ENCODE data around the gene ABLIM2. TPM values are rescaled to one million over a fixed set of nuclear protein-coding genes. Genes with fewer than 3 reads are reported as not detected.

The ABLIM2 gene
- total and polyA plus RNA-seq, 2 of the 8 experiments (the other 6 are each of a cell fraction or from before 2014, with no cell fraction given): 2.8 to 3.0 TPM

DNA sequence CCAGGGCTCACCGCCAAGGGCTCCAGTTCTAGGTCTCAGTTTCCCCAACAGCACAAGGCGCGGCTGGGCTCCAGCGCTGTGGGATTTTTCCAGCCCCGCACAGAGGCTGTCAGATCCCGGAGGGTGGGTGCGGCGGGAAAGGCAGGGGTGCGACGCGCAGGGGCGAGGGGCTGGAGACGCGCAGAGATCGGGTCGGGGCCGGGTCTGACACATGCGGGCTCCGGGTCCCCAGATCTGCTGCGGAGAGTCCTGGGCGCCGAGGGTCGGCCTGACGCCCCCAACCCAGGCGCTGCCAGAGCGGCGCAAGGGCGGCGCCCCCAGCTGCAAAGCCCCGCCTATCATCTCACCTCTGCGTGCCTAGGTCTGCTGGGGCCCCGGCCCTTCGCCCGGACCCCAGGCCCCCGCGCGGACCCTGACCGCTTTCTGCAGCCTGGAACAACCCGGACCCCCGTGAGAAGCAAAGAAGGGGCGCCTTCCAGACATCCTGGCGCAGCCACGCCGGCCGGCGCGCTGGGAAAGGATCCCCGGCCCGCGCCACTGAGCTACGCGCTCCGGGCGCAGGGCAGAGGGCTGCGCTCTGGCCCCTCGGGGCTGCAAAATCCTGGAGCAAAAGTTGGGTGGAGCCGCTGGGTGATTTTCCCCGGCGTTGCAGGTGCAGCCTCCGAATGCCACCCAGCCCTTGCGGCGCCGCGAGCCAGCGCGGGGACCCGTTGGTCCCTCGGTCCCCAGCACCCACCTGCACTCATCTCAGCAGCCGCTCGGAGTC lies 486 bp downstream of the ABLIM2 start (continued):
- TF ChIP-seq SIRT6 (IDR thresholded peaks at IDR 0.05; ENCODE audit: low read length) (no peak), RNF2 (IDR thresholded peaks at IDR 0.05; ENCODE audit: borderline replicate concordance, low read depth, low read length, missing control alignments, poor library complexity, severe bottlenecking) (no peak), MAFK (IDR thresholded peaks at IDR 0.05; ENCODE audit: low read depth, low read length) (no peak), ZNF274 (IDR thresholded peaks at IDR 0.05; ENCODE audit: borderline replicate concordance, extremely low read depth, low read length) (no peak), BACH1 (IDR thresholded peaks at IDR 0.05; ENCODE audit: low read length) (no peak), POLR2A (IDR thresholded peaks at IDR 0.05; ENCODE audit: control extremely low read depth in 1 of 2, low read depth in 2 of 2, low read length in 2 of 2) (no peak), CHD1 (IDR thresholded peaks at IDR 0.05; ENCODE audit: low read depth, low read length) (no peak), RAD21 (IDR thresholded peaks at IDR 0.05 in 1 of 2, conservative IDR thresholded peaks at IDR 0.05 in 1 of 2; ENCODE audit: low read depth in 2 of 2, low read length in 2 of 2) (no peak), EP300 (IDR thresholded peaks at IDR 0.05; ENCODE audit: borderline replicate concordance in 1 of 2, low read depth in 2 of 2, low read length in 2 of 2) (no peak), CHD2 (IDR thresholded peaks at IDR 0.05; ENCODE audit: low read length) (no peak), EZH2 (IDR thresholded peaks at IDR 0.05; ENCODE audit: low read depth, low read length, severe bottlenecking) (peak; percentile 53), E2F6 (IDR thresholded peaks at IDR 0.05) (0 out of 2 replicates have a peak, but pooled peaks have one; percentile 29), GABPA (IDR thresholded peaks at IDR 0.05; ENCODE audit: borderline replicate concordance, insufficient read depth, low read length) (no peak), JUND (IDR thresholded peaks at IDR 0.05; ENCODE audit: low read length) (no peak), HDAC2 (IDR thresholded peaks at IDR 0.05; ENCODE audit: borderline replicate concordance in 1 of 2, low read depth in 2 of 2, low read length in 2 of 2) (no peak), EGR1 (IDR thresholded peaks at IDR 0.05; ENCODE audit: borderline replicate concordance, low read depth, low read length) (no peak)
- TF ChIP-seq, protein P1, sequence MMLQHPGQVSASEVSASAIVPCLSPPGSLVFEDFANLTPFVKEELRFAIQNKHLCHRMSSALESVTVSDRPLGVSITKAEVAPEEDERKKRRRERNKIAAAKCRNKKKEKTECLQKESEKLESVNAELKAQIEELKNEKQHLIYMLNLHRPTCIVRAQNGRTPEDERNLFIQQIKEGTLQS (IDR thresholded peaks at IDR 0.05; ENCODE audit: insufficient read depth, low read depth, low read length): no peak

Data from H1 (cell line).